Measurements from ENCODE around the gene MYH6.

Gene MYH6

DNA sequence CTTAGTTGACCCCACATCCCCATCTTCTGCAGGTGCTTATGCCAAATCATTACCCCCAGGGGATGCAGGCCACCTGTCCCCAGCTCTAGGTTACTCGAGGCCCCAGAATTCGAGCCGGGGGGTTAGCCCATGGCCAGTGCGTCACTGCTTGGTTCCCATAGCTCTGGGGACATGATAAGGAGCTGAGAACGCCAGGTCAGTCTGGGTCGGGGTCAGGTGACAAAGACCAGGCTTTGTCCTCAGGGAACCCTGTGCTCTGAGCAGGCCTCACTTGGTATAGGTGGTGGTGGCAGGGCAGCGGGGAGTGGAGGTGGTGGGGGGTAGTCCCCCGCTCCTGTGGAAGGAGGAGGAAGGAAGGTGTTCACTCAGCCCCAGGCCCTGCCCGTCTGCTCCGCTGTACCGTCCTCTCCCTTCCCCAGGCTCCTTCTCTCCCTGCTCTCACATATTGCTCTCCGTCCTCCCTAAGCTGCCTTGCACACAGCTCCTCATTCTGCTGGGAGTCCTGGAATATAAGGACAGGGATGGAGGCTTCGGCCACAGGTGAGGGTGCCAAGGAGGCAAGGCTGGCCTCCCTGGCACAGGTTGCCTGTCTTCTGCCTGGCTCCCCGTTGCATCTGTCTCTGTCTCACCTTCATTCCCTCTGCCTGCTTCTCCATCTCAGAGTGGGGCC lies 2.0 kb upstream of the MYH6 start:
- Histone ChIP-seq H3K23ac (ENCODE audit: low read length) (no peak overlapping the region), H3K4me2 (ENCODE audit: low read length) (no peak overlapping the region), H3K4me1 (ENCODE audit: control insufficient read depth in 1 of 2, insufficient read depth in 2 of 2, low read length in 2 of 2) (peaks cover 2 to 4% of the 10 kb centered on the region in 2 experiments), H4K8ac (ENCODE audit: low read depth, low read length) (no peak overlapping the region), H4K91ac (ENCODE audit: low read depth, low read length) (no peak overlapping the region), H2AFZ (ENCODE audit: insufficient read depth, low read length, poor library complexity) (no peak overlapping the region), H3K18ac (ENCODE audit: low read length) (no peak overlapping the region), H3K4me3 (ENCODE audit: low read depth, low read length) (no peak overlapping the region), H3K9ac (ENCODE audit: low read length) (no peak overlapping the region), H2AK5ac (ENCODE audit: low read length) (no peak overlapping the region), H3K27ac (ENCODE audit: low read depth, low read length) (no peak overlapping the region), H3K36me3 (ENCODE audit: control insufficient read depth in 1 of 2, insufficient read depth in 2 of 2, low read length in 2 of 2) (no peaks in the 10 kb centered on the region), H2BK12ac (ENCODE audit: low read length) (no peak overlapping the region), H4K12ac (ENCODE audit: low read depth, low read length) (no peak overlapping the region), H2BK120ac (ENCODE audit: insufficient read depth, low read length, poor library complexity) (no peak overlapping the region), H3K79me2 (ENCODE audit: control insufficient read depth, insufficient read depth, low read length, poor library complexity) (no peaks in the 10 kb centered on the region), H3K4ac (ENCODE audit: low read depth, low read length) (no peak overlapping the region), H3K27me3 (ENCODE audit: insufficient read depth, low read length) (no peaks in the 10 kb centered on the region), H3K9me3 (ENCODE audit: insufficient read depth, low read depth, low read length) (no peaks in the 10 kb centered on the region), H2BK5ac (ENCODE audit: low read depth, low read length, poor library complexity) (no peak overlapping the region), H3K79me1 (ENCODE audit: low read length) (no peaks in the 10 kb centered on the region), H3K14ac (ENCODE audit: low read length) (no peak overlapping the region)
- no peak for DNase-seq
- no CpG with 5 or more reads among the region's 14 CpGs for WGBS (ENCODE audit: extremely low coverage, insufficient coverage, insufficient read length)

DNA sequence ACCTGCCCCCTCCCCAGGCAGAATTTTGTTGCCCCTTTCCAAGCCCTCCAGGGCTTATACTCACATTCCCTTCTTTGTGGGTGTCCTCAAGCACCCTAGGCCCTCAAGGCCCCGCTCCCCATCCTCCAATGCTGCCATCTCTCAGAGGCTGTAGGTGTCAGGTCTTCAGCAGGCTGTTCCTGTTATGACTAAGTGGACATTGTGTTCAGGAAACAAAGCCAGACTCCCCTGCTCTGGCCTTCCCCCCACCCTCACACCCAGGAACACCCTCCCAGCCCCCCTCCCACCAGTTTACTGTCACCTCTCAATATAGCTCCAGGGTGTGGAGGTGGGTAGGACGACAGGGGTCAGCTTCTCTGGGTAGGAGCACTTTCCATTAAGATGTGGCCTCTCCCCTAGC lies 1.4 kb upstream of the MYH6 start:
- no peak overlapping the region for H3K27ac ChIP-seq (ENCODE audit: low read depth, low read length)
- H2AK5ac ChIP-seq (ENCODE audit: low read length) = no peak overlapping the region
- no peak overlapping the region for H3K23ac ChIP-seq (ENCODE audit: low read length)
- H3K4me1 ChIP-seq (ENCODE audit: control insufficient read depth in 1 of 2, insufficient read depth in 2 of 2, low read length in 2 of 2) = peaks cover 2 to 4% of the 10 kb centered on the region in 2 experiments
- H3K18ac ChIP-seq (ENCODE audit: low read length) = no peak overlapping the region
- no peak overlapping the region for H2BK12ac ChIP-seq (ENCODE audit: low read length)
- H3K9ac ChIP-seq (ENCODE audit: low read length) = no peak overlapping the region
- H3K4ac ChIP-seq (ENCODE audit: low read depth, low read length) = no peak overlapping the region
- no peaks in the 10 kb centered on the region for H3K27me3 ChIP-seq (ENCODE audit: insufficient read depth, low read length)
- peaks cover 2% of the 10 kb centered on the region for H3K9me3 ChIP-seq (ENCODE audit: insufficient read depth, low read depth, low read length)
- H3K79me1 ChIP-seq (ENCODE audit: low read length) = no peaks in the 10 kb centered on the region
- no peak overlapping the region for H3K4me2 ChIP-seq (ENCODE audit: low read length)
- H4K12ac ChIP-seq (ENCODE audit: low read depth, low read length) = no peak overlapping the region
- H3K79me2 ChIP-seq (ENCODE audit: control insufficient read depth, insufficient read depth, low read length, poor library complexity) = no peaks in the 10 kb centered on the region
- H3K14ac ChIP-seq (ENCODE audit: low read length) = no peak overlapping the region
- no peak overlapping the region for H2AFZ ChIP-seq (ENCODE audit: insufficient read depth, low read length, poor library complexity)
- no peak for DNase-seq
- no peak overlapping the region for H4K91ac ChIP-seq (ENCODE audit: low read depth, low read length)
- H3K4me3 ChIP-seq (ENCODE audit: low read depth, low read length) = no peak overlapping the region
- no CpG with 5 or more reads among the region's 2 CpGs for WGBS (ENCODE audit: extremely low coverage, insufficient coverage, insufficient read length)
- H3K36me3 ChIP-seq (ENCODE audit: control insufficient read depth in 1 of 2, insufficient read depth in 2 of 2, low read length in 2 of 2) = no peaks in the 10 kb centered on the region
- no peak overlapping the region for H4K8ac ChIP-seq (ENCODE audit: low read depth, low read length)
- H2BK5ac ChIP-seq (ENCODE audit: low read depth, low read length, poor library complexity) = no peak overlapping the region
- H2BK120ac ChIP-seq (ENCODE audit: insufficient read depth, low read length, poor library complexity) = no peak overlapping the region

DNA sequence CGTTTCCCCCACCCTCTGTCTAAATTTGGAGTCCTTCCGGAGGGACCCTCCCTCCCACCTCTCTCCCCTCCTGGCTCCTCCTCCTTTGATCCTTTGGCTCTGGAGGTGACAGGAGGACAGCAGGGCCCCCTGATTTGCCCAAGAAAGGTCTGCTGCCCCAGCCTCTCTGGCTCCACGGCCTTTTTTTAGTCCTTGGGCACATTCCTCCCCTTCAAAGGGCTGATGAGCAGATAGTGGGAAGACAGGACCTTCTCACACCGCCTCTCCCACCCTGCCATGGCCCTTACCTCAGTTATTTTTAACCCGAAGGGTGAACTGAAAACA lies 196 bp upstream of the MYH6 start:
- H2BK120ac ChIP-seq (ENCODE audit: insufficient read depth, low read length, poor library complexity) = no peak overlapping the region
- H3K36me3 ChIP-seq (ENCODE audit: control insufficient read depth in 1 of 2, insufficient read depth in 2 of 2, low read length in 2 of 2) = no peaks in the 10 kb centered on the region
- no peak for DNase-seq
- H3K27ac ChIP-seq (ENCODE audit: low read depth, low read length) = no peak overlapping the region
- no CpG with 5 or more reads among the region's 5 CpGs for WGBS (ENCODE audit: extremely low coverage, insufficient coverage, insufficient read length)
- H3K79me1 ChIP-seq (ENCODE audit: low read length) = no peaks in the 10 kb centered on the region
- no peak overlapping the region for H2AFZ ChIP-seq (ENCODE audit: insufficient read depth, low read length, poor library complexity)
- H3K9me3 ChIP-seq (ENCODE audit: insufficient read depth, low read depth, low read length) = peaks cover 2% of the 10 kb centered on the region
- no peak overlapping the region for H3K18ac ChIP-seq (ENCODE audit: low read length)
- H3K4me2 ChIP-seq (ENCODE audit: low read length) = no peak overlapping the region
- H3K14ac ChIP-seq (ENCODE audit: low read length) = no peak overlapping the region
- no peak overlapping the region for H3K23ac ChIP-seq (ENCODE audit: low read length)
- H3K4me3 ChIP-seq (ENCODE audit: low read depth, low read length) = no peak overlapping the region
- no peaks in the 10 kb centered on the region for H3K27me3 ChIP-seq (ENCODE audit: insufficient read depth, low read length)
- no peak overlapping the region for H2BK12ac ChIP-seq (ENCODE audit: low read length)
- H2AK5ac ChIP-seq (ENCODE audit: low read length) = no peak overlapping the region
- H3K9ac ChIP-seq (ENCODE audit: low read length) = no peak overlapping the region
- H2BK5ac ChIP-seq (ENCODE audit: low read depth, low read length, poor library complexity) = no peak overlapping the region
- no peak overlapping the region for H4K91ac ChIP-seq (ENCODE audit: low read depth, low read length)
- H3K79me2 ChIP-seq (ENCODE audit: control insufficient read depth, insufficient read depth, low read length, poor library complexity) = no peaks in the 10 kb centered on the region
- H4K8ac ChIP-seq (ENCODE audit: low read depth, low read length) = no peak overlapping the region
- H3K4ac ChIP-seq (ENCODE audit: low read depth, low read length) = no peak overlapping the region
- H4K12ac ChIP-seq (ENCODE audit: low read depth, low read length) = no peak overlapping the region
- H3K4me1 ChIP-seq (ENCODE audit: control insufficient read depth in 1 of 2, insufficient read depth in 2 of 2, low read length in 2 of 2) = peaks cover 0 to 2% of the 10 kb centered on the region in 2 experiments

GRCh38 chr14:23406725-23407355 lies 1.2 kb downstream of the MYH6 start:
- no peak overlapping the region for H3K4me2 ChIP-seq (ENCODE audit: low read length)
- no peak overlapping the region for H3K27ac ChIP-seq (ENCODE audit: low read depth, low read length)
- no peak overlapping the region for H2AFZ ChIP-seq (ENCODE audit: insufficient read depth, low read length, poor library complexity)
- H3K4ac ChIP-seq (ENCODE audit: low read depth, low read length) = no peak overlapping the region
- H2BK12ac ChIP-seq (ENCODE audit: low read length) = no peak overlapping the region
- peaks cover 2% of the 10 kb centered on the region for H3K9me3 ChIP-seq (ENCODE audit: insufficient read depth, low read depth, low read length)
- no peak overlapping the region for H3K18ac ChIP-seq (ENCODE audit: low read length)
- no peaks in the 10 kb centered on the region for H3K36me3 ChIP-seq (ENCODE audit: control insufficient read depth in 1 of 2, insufficient read depth in 2 of 2, low read length in 2 of 2)
- no CpG with 5 or more reads among the region's 15 CpGs for WGBS (ENCODE audit: extremely low coverage, insufficient coverage, insufficient read length)
- no peaks in the 10 kb centered on the region for H3K27me3 ChIP-seq (ENCODE audit: insufficient read depth, low read length)
- H3K79me1 ChIP-seq (ENCODE audit: low read length) = no peaks in the 10 kb centered on the region
- no peak overlapping the region for H4K8ac ChIP-seq (ENCODE audit: low read depth, low read length)
- H3K14ac ChIP-seq (ENCODE audit: low read length) = no peak overlapping the region
- H4K91ac ChIP-seq (ENCODE audit: low read depth, low read length) = no peak overlapping the region
- no peak overlapping the region for H3K23ac ChIP-seq (ENCODE audit: low read length)
- H4K12ac ChIP-seq (ENCODE audit: low read depth, low read length) = no peak overlapping the region
- no peak overlapping the region for H3K9ac ChIP-seq (ENCODE audit: low read length)
- no peaks in the 10 kb centered on the region for H3K79me2 ChIP-seq (ENCODE audit: control insufficient read depth, insufficient read depth, low read length, poor library complexity)
- H3K4me1 ChIP-seq (ENCODE audit: control insufficient read depth in 1 of 2, insufficient read depth in 2 of 2, low read length in 2 of 2) = peaks cover 0 to 2% of the 10 kb centered on the region in 2 experiments
- no peak overlapping the region for H2BK5ac ChIP-seq (ENCODE audit: low read depth, low read length, poor library complexity)
- no peak overlapping the region for H2AK5ac ChIP-seq (ENCODE audit: low read length)
- no peak overlapping the region for H3K4me3 ChIP-seq (ENCODE audit: low read depth, low read length)
- no peak overlapping the region for H2BK120ac ChIP-seq (ENCODE audit: insufficient read depth, low read length, poor library complexity)
- DNase-seq = no peak

Data from trophoblast cell (in vitro differentiated cells and primary cell).